ENCODE data around the gene PGGHG.
A peak's percentile ranks its signal among the peaks of the same experiment; 100 is the strongest.

The PGGHG gene

DNA sequence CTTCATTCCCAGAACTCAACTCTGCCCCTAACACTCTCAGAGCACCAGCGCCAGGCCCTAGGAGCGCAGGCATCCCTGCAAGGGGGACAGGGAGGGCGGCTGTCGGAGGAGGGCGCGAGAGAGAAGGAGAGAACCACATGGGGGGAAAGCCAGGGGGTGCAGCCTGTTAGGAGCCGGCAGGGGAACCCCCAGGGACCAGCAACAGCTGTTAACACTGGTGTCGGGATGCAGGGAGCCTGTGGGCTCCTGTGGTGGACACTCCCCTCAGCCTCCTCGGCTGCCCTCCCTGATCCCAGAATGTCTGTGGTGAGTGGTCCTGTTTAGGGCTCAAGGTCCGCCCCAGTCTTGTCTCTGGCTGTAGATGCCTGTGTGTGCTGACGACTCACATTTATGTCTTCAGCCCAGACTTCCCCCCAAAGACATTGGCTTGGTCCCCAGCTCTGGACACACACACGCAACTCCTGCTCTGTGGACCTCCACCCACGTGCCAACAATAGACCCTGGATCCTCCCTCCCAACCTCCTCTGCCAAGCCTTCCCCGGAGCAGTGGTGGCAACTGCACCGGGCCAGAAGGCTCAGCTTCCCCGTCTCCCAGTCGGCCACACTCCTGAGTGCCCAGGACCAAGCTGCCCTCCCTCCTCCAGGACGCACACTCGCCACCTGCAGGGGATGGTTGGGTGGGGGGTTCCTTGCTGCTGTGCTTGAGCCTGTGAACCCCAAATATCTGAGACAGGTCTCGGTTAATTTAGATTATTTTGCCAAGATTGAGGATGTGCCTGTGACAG is 11.2 kb downstream of the PGGHG start:
- ChIA-PET POLR2A (interaction anchor here (0.6 kb wide), 1 partner anchor 52 kb away, joined by 3 read pairs; no protein-coding TSS in a partner anchor), CTCF (interaction anchor here (1.0 to 2.9 kb wide), 3 partner anchors 10 to 49 kb away, joined by 3 to 10 read pairs (median 5); no protein-coding TSS in a partner anchor)
- peak; percentile 41 for TF ChIP-seq CTCF (IDR thresholded peaks at IDR 0.05; ENCODE audit: control extremely low read depth, extremely low read depth, low read depth, missing control alignments)
- no peak for DNase-seq (ENCODE audit: extremely low spot score)

DNA sequence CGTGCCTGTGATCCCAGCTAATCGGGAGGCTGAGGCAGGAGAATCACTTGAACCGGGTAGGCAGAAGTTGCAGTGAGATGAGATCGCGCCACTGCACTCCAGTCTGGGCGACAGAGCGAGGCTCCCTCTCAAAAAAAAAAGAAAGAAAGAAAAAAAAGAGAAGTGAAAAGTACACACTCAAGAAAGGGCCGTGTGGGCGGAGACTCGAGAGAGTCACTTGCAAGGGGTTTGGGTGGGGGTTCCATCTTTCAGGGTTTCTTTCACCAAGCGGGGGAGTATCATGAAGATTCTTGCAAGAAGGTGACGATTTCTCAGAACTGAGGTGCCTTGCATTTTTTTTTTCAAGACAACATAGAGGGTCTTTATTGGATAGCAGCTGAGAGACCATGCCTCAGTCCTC is 14.4 kb downstream of the PGGHG start:
- CTCF ChIA-PET, result interaction anchor here (1.4 kb wide), 1 partner anchor 52 kb away, joined by 3 read pairs; no protein-coding TSS in a partner anchor
- no peak for TF ChIP-seq CTCF (IDR thresholded peaks at IDR 0.05; ENCODE audit: control extremely low read depth, extremely low read depth, low read depth, missing control alignments)
- DNase-seq (ENCODE audit: extremely low spot score), result no peak
- POLR2A ChIA-PET, result no interaction called here

DNA sequence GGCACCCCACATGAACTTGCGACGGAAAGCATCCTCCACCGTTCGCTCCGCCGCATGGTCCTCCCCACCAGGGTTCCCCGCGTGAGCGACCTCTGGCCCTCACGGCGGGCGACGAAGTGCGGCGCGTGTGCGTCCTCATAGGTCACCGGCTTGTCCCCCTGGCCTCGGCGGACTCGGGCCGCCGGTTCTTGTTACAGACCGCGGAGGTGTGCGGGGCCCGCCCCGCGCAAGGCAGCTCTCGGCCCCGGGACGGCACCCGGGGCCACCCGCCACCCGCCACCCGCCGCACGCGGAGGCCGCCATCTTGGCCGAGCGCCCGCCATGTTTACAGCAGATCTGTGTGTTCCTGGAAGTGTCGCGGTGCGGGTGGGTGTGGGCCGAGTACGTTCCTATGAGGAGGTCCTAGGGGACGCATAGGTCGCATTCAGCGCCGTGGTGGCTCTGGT is 15.2 kb downstream of the PGGHG start:
- no peak for TF ChIP-seq CTCF (IDR thresholded peaks at IDR 0.05; ENCODE audit: control extremely low read depth, extremely low read depth, low read depth, missing control alignments)
- POLR2A ChIA-PET, result no interaction called here
- CTCF ChIA-PET, result interaction anchor here (0.7 to 3.7 kb wide), 6 partner anchors 12 to 212 kb away, joined by 3 to 33 read pairs (median 3); no protein-coding TSS in a partner anchor
- DNase-seq (ENCODE audit: extremely low spot score), result no peak

- peak; percentile 69 for TF ChIP-seq CTCF (IDR thresholded peaks at IDR 0.05; ENCODE audit: control extremely low read depth, extremely low read depth, low read depth, missing control alignments)
- ChIA-PET CTCF (interaction anchor here (0.7 to 3.7 kb wide), 14 partner anchors 11 to 211 kb away, joined by 3 to 33 read pairs (median 4); no protein-coding TSS in a partner anchor), POLR2A (no interaction called here)
- peak; percentile 73 for DNase-seq (ENCODE audit: extremely low spot score)
These were observed 16.3 kb downstream of the PGGHG start for GRCh38 chr11:304915-305843.

DNA sequence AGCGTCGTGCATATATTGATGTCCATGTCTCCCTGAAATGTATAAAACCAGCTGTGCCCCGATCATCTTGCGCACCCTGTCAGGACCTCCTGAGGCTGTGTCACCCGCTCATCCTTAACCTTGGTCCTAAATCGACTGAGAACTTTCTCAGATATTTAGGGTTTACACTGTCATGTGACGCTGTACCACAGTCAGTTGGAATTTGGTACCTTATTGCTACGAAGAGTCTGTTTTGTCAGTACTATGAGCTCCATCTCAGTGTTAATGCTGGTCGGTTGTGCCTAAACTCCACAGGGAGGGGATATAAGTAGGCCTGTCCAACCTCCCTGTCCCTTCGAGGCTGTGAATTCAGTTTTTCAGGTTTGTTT is 16.9 kb downstream of the PGGHG start:
- no peak for DNase-seq (ENCODE audit: extremely low spot score)
- POLR2A ChIA-PET, result no interaction called here
- TF ChIP-seq CTCF (IDR thresholded peaks at IDR 0.05; ENCODE audit: control extremely low read depth, extremely low read depth, low read depth, missing control alignments), result no peak
- CTCF ChIA-PET, result interaction anchor here (0.6 to 3.7 kb wide), 14 partner anchors 11 to 159 kb away, joined by 3 to 33 read pairs (median 4); no protein-coding TSS in a partner anchor

All from GM10248 (cell line).